Peyer's patch (tissue), 4 donors: ENCODE data around the gene LRRIQ1.

Experiments used
- POLR2A ChIP-seq, 2 donors: fragments of 450-650 bp; IDR thresholded peaks; one replicate each; pipeline ENCODE4 v1.5.1; 2017; ENCODE audit warnings: antibody characterized with exemption in 2 of 2, mild to moderate bottlenecking in 2 of 2, moderate library complexity in 2 of 2
- TF ChIP-seq, protein P1 (sequence below), 6 experiments: fragments of 450-650 bp in 4 of 6; fragments of 200-600 bp in 2 of 6; sonication (generic) in 1 of 6; IDR thresholded peaks; one replicate each; pipeline ENCODE4 v1.5.1; 2017 to 2019; ENCODE audit warnings: antibody characterized with exemption in 6 of 6, mild to moderate bottlenecking in 3 of 6, moderate library complexity in 1 of 6

GRCh38 chr12:85244561-85244960 is 208.4 kb downstream of the LRRIQ1 start:
- TF ChIP-seq, protein P1, sequence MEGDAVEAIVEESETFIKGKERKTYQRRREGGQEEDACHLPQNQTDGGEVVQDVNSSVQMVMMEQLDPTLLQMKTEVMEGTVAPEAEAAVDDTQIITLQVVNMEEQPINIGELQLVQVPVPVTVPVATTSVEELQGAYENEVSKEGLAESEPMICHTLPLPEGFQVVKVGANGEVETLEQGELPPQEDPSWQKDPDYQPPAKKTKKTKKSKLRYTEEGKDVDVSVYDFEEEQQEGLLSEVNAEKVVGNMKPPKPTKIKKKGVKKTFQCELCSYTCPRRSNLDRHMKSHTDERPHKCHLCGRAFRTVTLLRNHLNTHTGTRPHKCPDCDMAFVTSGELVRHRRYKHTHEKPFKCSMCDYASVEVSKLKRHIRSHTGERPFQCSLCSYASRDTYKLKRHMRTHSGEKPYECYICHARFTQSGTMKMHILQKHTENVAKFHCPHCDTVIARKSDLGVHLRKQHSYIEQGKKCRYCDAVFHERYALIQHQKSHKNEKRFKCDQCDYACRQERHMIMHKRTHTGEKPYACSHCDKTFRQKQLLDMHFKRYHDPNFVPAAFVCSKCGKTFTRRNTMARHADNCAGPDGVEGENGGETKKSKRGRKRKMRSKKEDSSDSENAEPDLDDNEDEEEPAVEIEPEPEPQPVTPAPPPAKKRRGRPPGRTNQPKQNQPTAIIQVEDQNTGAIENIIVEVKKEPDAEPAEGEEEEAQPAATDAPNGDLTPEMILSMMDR (IDR thresholded peaks at IDR 0.05): no peak
- no peak for TF ChIP-seq POLR2A (IDR thresholded peaks at IDR 0.05)
